K562 (cell line): ENCODE measurements around the gene ATF5. TPM values are rescaled to one million over a fixed set of nuclear protein-coding genes. Genes with fewer than 3 reads are reported as not detected.
A peak's percentile ranks its signal among the peaks of the same experiment; 100 is the strongest.

ENCODE experiments used
- ATAC-seq: fragments of 200-7000 bp; cut with Tn5 transposase; 3 replicates; pipeline ENCODE4 v1.9.1; 2020; ENCODE audit warnings: moderate library complexity
- BruUV-seq: library from RNA; stranded (reverse); fragments of 400-500 nt; replicated peaks from 2 replicates; lab custom pipeline; 2021; lab: Mats Ljungman, UMichigan
- CTCF ChIA-PET: fragments of 300-600 bp; formaldehyde crosslinking; extraction: SDS; loops from one replicate; lab custom pipeline; 2021; ENCODE audit warnings: low intra/inter-chr PET ratio; lab: Yijun Ruan, JAX
- POLR2A ChIA-PET: fragments of 300-600, 350-650 bp; sonication (Branson Sonifier 250); formaldehyde crosslinking; extraction: SDS; loops from one replicate; lab custom pipeline; 2021; ENCODE audit warnings: antibody characterized with exemption, inconsistent platforms; lab: Yijun Ruan, JAX
- DNase-seq, 4 experiments: peaks; one replicate each; pipeline versions ENCODE4 v3.0.0 to v3.0.0-alpha.2; 2011 to 2018; ENCODE audit warnings: low spot score in 3 of 4, mixed read lengths in 3 of 4; ENCODE audit errors: extremely low read depth in 1 of 4
- FAIRE-seq: peaks from 2 replicates; lab custom pipeline; 2011; peaks lifted over from hg19 to GRCh38; lab: Jason Lieb, UNC
- H2AFZ ChIP-seq: 2 replicates; pipeline ENCODE4 v1.6.0; 2011; ENCODE audit warnings: low read depth, low read length, control low read depth, inconsistent platforms
- H3K27ac ChIP-seq: fragments of 200-600 bp; 3 replicates; pipeline ENCODE4 v1.8.0; 2011; ENCODE audit warnings: low read depth, mild to moderate bottlenecking, control low read depth, inconsistent platforms, low read length, moderate library complexity, mixed read lengths; ENCODE audit errors: extremely low read depth
- H3K27me3 ChIP-seq, 2 experiments: fragments of 300-600 bp in 1 of 2; 2 replicates in 1 of 2; 3 replicates in 1 of 2; pipeline versions ENCODE4 v1.6.0 to v1.8.0; 2011; ENCODE audit warnings: inconsistent platforms in 2 of 2, low read length in 2 of 2, mild to moderate bottlenecking in 1 of 2, mixed read lengths in 1 of 2, moderate library complexity in 1 of 2; ENCODE audit not compliant: control insufficient read depth in 2 of 2, insufficient read depth in 2 of 2
- H3K36me3 ChIP-seq: fragments of 300-600 bp; 3 replicates; pipeline ENCODE4 v1.8.0; 2011; ENCODE audit warnings: mild to moderate bottlenecking, low read length, inconsistent platforms; ENCODE audit not compliant: control insufficient read depth, insufficient read depth
- H3K4me1 ChIP-seq, 2 experiments: fragments of 200-600 bp in 1 of 2; replicated peaks in 1 of 2; 2 replicates in 1 of 2; 3 replicates in 1 of 2; pipeline versions ENCODE4 v1.5.1 to v1.8.0; 2011; ENCODE audit warnings: inconsistent platforms in 2 of 2, low read length in 2 of 2, mild to moderate bottlenecking in 1 of 2, mixed read lengths in 1 of 2, moderate library complexity in 1 of 2; ENCODE audit not compliant: control insufficient read depth in 2 of 2, insufficient read depth in 2 of 2
- H3K4me2 ChIP-seq: 2 replicates; pipeline ENCODE4 v1.6.1; 2011; ENCODE audit warnings: low read length, control low read depth, inconsistent platforms, mixed read lengths; ENCODE audit not compliant: insufficient read depth
- H3K4me3 ChIP-seq: fragments of 200-600 bp; sonication (generic), shearing (Covaris generic); 2 replicates; pipeline ENCODE4 v1.5.1; 2016; ENCODE audit warnings: control low read depth, inconsistent platforms
- H3K79me2 ChIP-seq: fragments of 200-600 bp; 3 replicates; pipeline ENCODE4 v1.8.0; 2011; ENCODE audit warnings: low read length, inconsistent platforms; ENCODE audit not compliant: control insufficient read depth, insufficient read depth
- H3K9ac ChIP-seq, 2 experiments: 2 replicates each; pipeline versions ENCODE4 v1.6.0 to v1.6.1; 2011; ENCODE audit warnings: low read depth in 2 of 2, low read length in 2 of 2, control low read depth in 1 of 2, inconsistent platforms in 1 of 2, mild to moderate bottlenecking in 1 of 2, mixed read lengths in 1 of 2; ENCODE audit not compliant: insufficient read depth in 1 of 2
- H3K9me1 ChIP-seq: one replicate; pipeline ENCODE4 v1.6.0; 2011; ENCODE audit warnings: inconsistent platforms, mild to moderate bottlenecking, low read length, moderate library complexity; ENCODE audit not compliant: control insufficient read depth, insufficient read depth
- H3K9me3 ChIP-seq: replicated peaks from 2 replicates; pipeline ENCODE4 v1.5.1; 2011; ENCODE audit warnings: low read depth, low read length, inconsistent platforms; ENCODE audit not compliant: control insufficient read depth, insufficient read depth
- H4K20me1 ChIP-seq: replicated peaks from 2 replicates; pipeline ENCODE4 v1.6.1; 2011; ENCODE audit warnings: low read length, inconsistent platforms, mixed read lengths; ENCODE audit not compliant: control insufficient read depth, insufficient read depth
- ASH1L ChIP-seq: fragments of 450-650 bp; IDR thresholded peaks from 2 replicates; pipeline ENCODE4 v1.6.1; 2018; ENCODE audit warnings: borderline replicate concordance, mild to moderate bottlenecking, low read depth; ENCODE audit not compliant: partially characterized antibody
- BRD9 ChIP-seq: fragments of 450-650 bp; IDR thresholded peaks from 2 replicates; pipeline ENCODE4 v1.6.1; 2018; ENCODE audit warnings: low read depth; ENCODE audit not compliant: partially characterized antibody
- CEBPG ChIP-seq, 3 experiments: fragments of 200-800 bp in 1 of 3; sonication (Bioruptor generic) in 1 of 3; sonication (generic) in 1 of 3; formaldehyde crosslinking in 1 of 3; IDR thresholded peaks in 2 of 3; conservative IDR thresholded peaks in 1 of 3; 2 replicates each; pipeline versions ENCODE4 v1.6.1 to v1.8.0; 2016 to 2022; ENCODE audit warnings: missing compliant biosample characterization in 2 of 3, missing genetic modification characterization in 2 of 3, mild to moderate bottlenecking in 1 of 3, missing genetic modification reagents in 1 of 3
- CHD2 ChIP-seq: IDR thresholded peaks from 2 replicates; pipeline ENCODE4 v1.6.1; 2011; ENCODE audit warnings: low read depth, low read length
- MAX ChIP-seq: sonication (generic); formaldehyde crosslinking; IDR thresholded peaks from 2 replicates; pipeline ENCODE4 v1.9.0; 2022; ENCODE audit warnings: mild to moderate bottlenecking, missing genetic modification reagents
- MBD2 ChIP-seq: sonication (generic); IDR thresholded peaks from 2 replicates; pipeline ENCODE4 v1.6.1; 2016; ENCODE audit warnings: low read depth, borderline replicate concordance
- PTTG1 ChIP-seq: fragments of 450-650 bp; IDR thresholded peaks from 2 replicates; pipeline ENCODE4 v1.6.1; 2016; ENCODE audit warnings: low read depth, mild to moderate bottlenecking, missing genetic modification characterization, missing compliant biosample characterization
- STAT6 ChIP-seq: sonication (generic); formaldehyde crosslinking; IDR thresholded peaks from 2 replicates; pipeline ENCODE4 v1.8.1; 2023; ENCODE audit warnings: mild to moderate bottlenecking, missing genetic modification reagents
- ZNF140 ChIP-seq: fragments of 250-450 bp; sonication (Bioruptor Pico); IDR thresholded peaks from 2 replicates; pipeline ENCODE4 v1.8.0; 2021; ENCODE audit warnings: moderate library complexity, mild to moderate bottlenecking, inconsistent platforms
- ZNF197 ChIP-seq: fragments of 200-800 bp; sonication (Bioruptor generic); IDR thresholded peaks from 2 replicates; pipeline ENCODE4 v1.6.1; 2016; ENCODE audit warnings: low read depth, missing genetic modification characterization, missing compliant biosample characterization
- ZNF212 ChIP-seq: fragments of 450-650 bp; formaldehyde crosslinking; IDR thresholded peaks from 2 replicates; pipeline ENCODE4 v1.4.0; 2020; ENCODE audit warnings: mild to moderate bottlenecking
- WGBS: fragments of 100-300 bp; shearing (Covaris generic); methylation state at CpG from one replicate; pipeline ENCODE4 v1.1.6; 2016; ENCODE audit warnings: low coverage, mixed read lengths; ENCODE audit not compliant: insufficient coverage; ENCODE audit errors: missing lambda C conversion rate; 5-methylcytosine and 5-hydroxymethylcytosine counted together
- in situ Hi-C: fragments of 300-500 bp; cut with MboI; formaldehyde crosslinking; loops from 4 replicates; pipeline ENCODE4 v1.15.0; 2018; ENCODE audit warnings: inconsistent platforms, mixed read lengths
- intact Hi-C: fragments of 100-400 bp; cut with micrococcal nuclease; formaldehyde crosslinking; loops from 2 replicates; pipeline ENCODE4 v1.14.2; 2022
- polyA plus RNA-seq, 8 experiments: library from polyadenylated mRNA; depleted of rRNA in 4 of 8; stranded (reverse) in 5 of 8; unstranded in 3 of 8; fragments of >200 nt; fragmentation: Nextera tagmentation in 2 of 8; fragmentation: Illumina TruSeq in 1 of 8; extraction: Ambion mirVana in 2 of 8; extraction: Trizol in 1 of 8; gene quantifications; 2 replicates each; pipeline versions ENCODE4 v1.2.1 to v1.2.3, GENCODE V29; 2011 to 2014; ENCODE audit warnings: inconsistent platforms in 1 of 8, missing spikeins in 1 of 8
- total RNA-seq, 7 experiments: library from RNA; depleted of rRNA in 6 of 7; stranded (reverse); fragments of >200 nt in 6 of 7; fragmentation: Illumina TruSeq in 2 of 7; extraction: Trizol in 2 of 7; gene quantifications; 2 replicates each; pipeline versions ENCODE4 v1.2.1 to v1.2.3, GENCODE V29; 2011 to 2021; ENCODE audit warnings: low replicate concordance in 1 of 7
- TF ChIP-seq, protein P1 (sequence below): fragments of 200-800 bp; sonication (Bioruptor generic); IDR thresholded peaks from 2 replicates; pipeline ENCODE4 v1.6.1; 2017; ENCODE audit warnings: missing genetic modification characterization, missing compliant biosample characterization

ATF5 gene
- total and polyA plus RNA-seq, 9 of the 15 experiments (the other 6 are each of a cell fraction or from before 2014, with no cell fraction given): 3.0 to 57.6 (median 11.1) TPM

GRCh38 chr19:49892716-49893115, 36.3 kb upstream of the ATF5 start (continued):
- no peak for TF ChIP-seq BRD9

DNA sequence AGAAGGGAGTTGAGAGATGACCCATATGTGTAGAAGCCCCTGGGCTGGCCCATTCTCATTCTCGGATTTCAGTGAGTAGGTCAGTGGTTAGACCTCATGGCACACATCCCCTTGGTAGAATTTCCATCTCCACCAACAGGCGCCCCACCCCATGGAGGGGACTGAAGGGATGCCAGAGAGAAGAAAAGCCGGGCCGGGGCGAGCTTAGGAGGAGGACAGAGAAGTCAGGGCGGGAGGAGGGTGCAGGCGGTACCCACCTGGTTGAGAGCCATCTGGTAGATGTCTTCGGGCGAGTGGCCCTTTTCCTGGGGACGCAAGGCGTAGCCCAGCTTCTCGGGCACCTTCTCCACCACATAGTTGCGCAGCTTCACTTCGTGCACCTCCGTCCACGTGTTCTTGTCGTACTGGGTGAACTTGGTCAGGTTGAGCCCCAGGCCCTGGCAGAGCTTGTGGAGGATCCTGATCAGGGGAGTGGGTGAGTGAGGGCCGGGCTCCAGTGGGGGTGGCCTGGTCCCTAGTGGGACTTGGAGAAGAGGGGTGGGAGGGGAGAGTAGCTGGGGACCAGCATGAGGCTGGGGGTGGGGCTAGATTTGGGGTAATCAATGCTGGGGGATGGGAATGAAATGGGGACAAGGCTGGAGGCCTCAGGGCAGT, 34.9 kb upstream of the ATF5 start:
- CTCF ChIA-PET: no interaction called here
- H3K27ac ChIP-seq: no peak overlapping the region

More for the DNA sequence above, 34.9 kb upstream of the ATF5 start:
- no peak for DNase-seq
- POLR2A ChIA-PET: interaction anchor here (1.0 to 2.1 kb wide), 5 partner anchors 9 to 36 kb away, joined by 3 to 8 read pairs (median 4); no protein-coding TSS in a partner anchor
- Histone ChIP-seq H3K9me3 (no peaks in the 10 kb centered on the region), H3K79me2 (no peaks in the 10 kb centered on the region), H3K36me3 (no peaks in the 10 kb centered on the region), H3K4me2 (no peak overlapping the region), H3K9me1 (peaks cover 7% of the 10 kb centered on the region), H3K4me1 (peaks cover 12 to 53% of the 10 kb centered on the region in 2 experiments), H2AFZ (no peak overlapping the region), H3K9ac (peak overlapping the region in 1 of 2 experiments; percentile 57; a peak in 1 of 4 replicates), H4K20me1 (peaks cover 3% of the 10 kb centered on the region; the same call in 1 of the 2 replicates), H3K4me3 (no peak overlapping the region), H3K27me3 (peaks cover 2 to 14% of the 10 kb centered on the region in 2 experiments; a peak in 3 of 5 replicates)
- no peak for ATAC-seq
- intact Hi-C loops (no loop called here), in situ Hi-C loops (loop anchor here (5.0 kb wide), 1 partner anchor 88 kb away; no protein-coding TSS in a partner anchor)
- FAIRE-seq: no peak
- WGBS: 48% methylated on average over 13 of the region's 18 CpGs
- no TSS peak for BruUV-seq
- TF ChIP-seq, protein P1, sequence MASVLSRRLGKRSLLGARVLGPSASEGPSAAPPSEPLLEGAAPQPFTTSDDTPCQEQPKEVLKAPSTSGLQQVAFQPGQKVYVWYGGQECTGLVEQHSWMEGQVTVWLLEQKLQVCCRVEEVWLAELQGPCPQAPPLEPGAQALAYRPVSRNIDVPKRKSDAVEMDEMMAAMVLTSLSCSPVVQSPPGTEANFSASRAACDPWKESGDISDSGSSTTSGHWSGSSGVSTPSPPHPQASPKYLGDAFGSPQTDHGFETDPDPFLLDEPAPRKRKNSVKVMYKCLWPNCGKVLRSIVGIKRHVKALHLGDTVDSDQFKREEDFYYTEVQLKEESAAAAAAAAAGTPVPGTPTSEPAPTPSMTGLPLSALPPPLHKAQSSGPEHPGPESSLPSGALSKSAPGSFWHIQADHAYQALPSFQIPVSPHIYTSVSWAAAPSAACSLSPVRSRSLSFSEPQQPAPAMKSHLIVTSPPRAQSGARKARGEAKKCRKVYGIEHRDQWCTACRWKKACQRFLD (CRISPR knock-in tag): no peak
- TF ChIP-seq PTTG1 (tag): no peak
- no peak for TF ChIP-seq ASH1L
- no peak for TF ChIP-seq ZNF212 (CRISPR knock-in tag)
- no peak for TF ChIP-seq STAT6 (CRISPR knock-in tag)
- no peak for TF ChIP-seq CHD2
- no peak for TF ChIP-seq ZNF140 (CRISPR knock-in tag)
- no peak for TF ChIP-seq MBD2
- TF ChIP-seq CEBPG (CRISPR knock-in tag; IDR thresholded peaks at IDR 0.05): no peak
- TF ChIP-seq CEBPG (tag; conservative IDR thresholded peaks at IDR 0.05 in 1 of 2, IDR thresholded peaks at IDR 0.05 in 1 of 2): no peak
- TF ChIP-seq ZNF197 (CRISPR knock-in tag): no peak
- TF ChIP-seq MAX: no peak
- TF ChIP-seq, all 486 proteins: peak for 0
